CD4-positive, CD25-positive, alpha-beta regulatory T cell (primary cell): ENCODE data around the gene WDR88. TPM values are rescaled to one million over a fixed set of nuclear protein-coding genes. Genes with fewer than 3 reads are reported as not detected.

Experiments
- ATAC-seq, 2 donors: fragments of 150-1000 bp; cut with Tn5 transposase; one replicate each; pipeline ENCODE4 v1.10.0; 2021; ENCODE audit warnings: low read depth in 2 of 2, moderate number of reproducible peaks in 2 of 2, moderate library complexity in 1 of 2
- DNase-seq, 3 donors: peaks; one replicate each; pipeline versions ENCODE4 v3.0.0 to v3.0.0-alpha.2; 2012 to 2022; ENCODE audit warnings: mixed read lengths in 1 of 3
- H3K27ac ChIP-seq: one replicate; pipeline ENCODE4 v1.7.0; 2013; ENCODE audit warnings: mild to moderate bottlenecking, low read length; ENCODE audit not compliant: insufficient read depth, poor library complexity, severe bottlenecking
- H3K27me3 ChIP-seq: one replicate; pipeline ENCODE4 v1.7.0; 2013; ENCODE audit warnings: low read length; ENCODE audit not compliant: control insufficient read depth, insufficient read depth
- H3K36me3 ChIP-seq: one replicate; pipeline ENCODE4 v1.7.0; 2013; ENCODE audit warnings: mild to moderate bottlenecking, low read length, moderate library complexity; ENCODE audit not compliant: control insufficient read depth, insufficient read depth
- H3K4me1 ChIP-seq: 2 replicates; pipeline ENCODE4 v1.7.0; 2013; ENCODE audit warnings: mild to moderate bottlenecking, low read length; ENCODE audit not compliant: insufficient read depth, control insufficient read depth, poor library complexity, severe bottlenecking
- H3K4me3 ChIP-seq: one replicate; pipeline ENCODE4 v1.7.0; 2013; ENCODE audit warnings: low read depth, mild to moderate bottlenecking, low read length, moderate library complexity
- H3K9me3 ChIP-seq, 2 experiments: 1 replicate in 1 of 2; 2 replicates in 1 of 2; pipeline ENCODE4 v1.7.0; 2013; ENCODE audit warnings: low read length in 2 of 2, mild to moderate bottlenecking in 1 of 2, moderate library complexity in 1 of 2; ENCODE audit not compliant: control insufficient read depth in 2 of 2
- H3K27ac Mint-ChIP-seq, 3 donors: one replicate each; pipeline ENCODE4 v1.8.0; 2020 to 2022; ENCODE audit warnings: mild to moderate bottlenecking in 3 of 3, mixed read lengths in 3 of 3, moderate library complexity in 2 of 3
- H3K27me3 Mint-ChIP-seq: one replicate; pipeline ENCODE4 v1.8.0; 2022; ENCODE audit warnings: mild to moderate bottlenecking, mixed read lengths
- H3K36me3 Mint-ChIP-seq: one replicate; pipeline ENCODE4 v1.8.0; 2020; ENCODE audit warnings: mixed read lengths
- H3K4me1 Mint-ChIP-seq, 4 donors: one replicate each; pipeline ENCODE4 v1.8.0; 2020 to 2022; ENCODE audit warnings: mixed read lengths in 4 of 4, mild to moderate bottlenecking in 1 of 4
- H3K4me3 Mint-ChIP-seq, 4 donors: one replicate each; pipeline ENCODE4 v1.8.0; 2020 to 2022; ENCODE audit warnings: mild to moderate bottlenecking in 4 of 4, mixed read lengths in 4 of 4, moderate library complexity in 3 of 4
- H3K9me3 Mint-ChIP-seq, 7 donors: one replicate each; pipeline ENCODE4 v1.8.0; 2020 to 2022; ENCODE audit warnings: mixed read lengths in 7 of 7, mild to moderate bottlenecking in 3 of 7, moderate library complexity in 2 of 7
- polyA plus RNA-seq, 4 donors: library from polyadenylated mRNA; unstranded; fragments of 300-500 nt; fragmentation: Illumina TruSeq; gene quantifications; one replicate each; pipeline ENCODE4 v1.2.3, GENCODE V29; 2021
- total RNA-seq: library from RNA; stranded (reverse); gene quantifications from one replicate; pipeline ENCODE4 v1.2.3, GENCODE V29; 2022

The WDR88 gene
- total and polyA plus RNA-seq, 5 donors from 2014 or later, result 0.09 to 0.24 TPM; not detected in 3

GRCh38 chr19:33096005-33096404, 35.9 kb upstream of the WDR88 start:
- H3K36me3 Mint-ChIP-seq, result peaks cover 43% of the 10 kb centered on the region
- no peak overlapping the region for H3K27ac ChIP-seq
- no peaks in the 10 kb centered on the region for H3K9me3 ChIP-seq
- no peaks in the 10 kb centered on the region for H3K4me1 ChIP-seq
- H3K36me3 ChIP-seq, result peaks cover 70% of the 10 kb centered on the region
- H3K27ac Mint-ChIP-seq, result peak overlapping the region in 1 of 3 donors; percentile 14
- no peak overlapping the region for H3K4me3 ChIP-seq
- DNase-seq (peak in 1 of 3 donors; percentile 5), ATAC-seq (no peak)
- H3K27me3 ChIP-seq, result no peaks in the 10 kb centered on the region
- H3K27me3 Mint-ChIP-seq, result no peaks in the 10 kb centered on the region
- no peaks in the 10 kb centered on the region for H3K9me3 Mint-ChIP-seq
- H3K4me3 Mint-ChIP-seq, result no peak overlapping the region
- H3K4me1 Mint-ChIP-seq, result peaks cover 0 to 5% (median 2%) of the 10 kb centered on the region in 4 donors

- DNase-seq (no peak), ATAC-seq (no peak)
- Mint-ChIP-seq H3K4me1 (peaks cover 0 to 5% (median 4%) of the 10 kb centered on the region in 4 donors), H3K27ac (peak overlapping the region in 1 of 3 donors; percentile 43), H3K36me3 (peaks cover 52% of the 10 kb centered on the region), H3K27me3 (no peaks in the 10 kb centered on the region), H3K4me3 (no peak overlapping the region), H3K9me3 (no peaks in the 10 kb centered on the region)
- Histone ChIP-seq H3K9me3 (no peaks in the 10 kb centered on the region), H3K4me3 (no peak overlapping the region), H3K36me3 (peaks cover 68% of the 10 kb centered on the region), H3K27me3 (no peaks in the 10 kb centered on the region), H3K27ac (no peak overlapping the region), H3K4me1 (no peaks in the 10 kb centered on the region)
Measured at GRCh38 chr19:33098055-33098534, 33.8 kb upstream of the WDR88 start.

- peak overlapping the region in 1 of 3 donors; percentile 23 for H3K27ac Mint-ChIP-seq
- Histone ChIP-seq H3K4me3 (no peak overlapping the region), H3K27ac (no peak overlapping the region), H3K4me1 (no peaks in the 10 kb centered on the region), H3K9me3 (no peaks in the 10 kb centered on the region), H3K27me3 (no peaks in the 10 kb centered on the region), H3K36me3 (peaks cover 58% of the 10 kb centered on the region)
- no peaks in the 10 kb centered on the region for H3K27me3 Mint-ChIP-seq
- no peak for DNase-seq
- H3K36me3 Mint-ChIP-seq, result peaks cover 43% of the 10 kb centered on the region
- H3K9me3 Mint-ChIP-seq, result no peaks in the 10 kb centered on the region
- no peak overlapping the region for H3K4me3 Mint-ChIP-seq
- peaks cover 0 to 5% (median 3%) of the 10 kb centered on the region in 4 donors for H3K4me1 Mint-ChIP-seq
- ATAC-seq, result no peak
Measured at GRCh38 chr19:33100894-33101644, 30.8 kb upstream of the WDR88 start.

- Histone ChIP-seq H3K4me1 (no peaks in the 10 kb centered on the region), H3K27ac (no peak overlapping the region), H3K9me3 (no peaks in the 10 kb centered on the region), H3K4me3 (no peak overlapping the region), H3K27me3 (no peaks in the 10 kb centered on the region), H3K36me3 (peaks cover 63% of the 10 kb centered on the region)
- Mint-ChIP-seq H3K4me1 (peaks cover 0 to 5% (median 0%) of the 10 kb centered on the region in 4 donors), H3K4me3 (no peak overlapping the region), H3K27ac (no peak overlapping the region), H3K36me3 (peaks cover 43% of the 10 kb centered on the region), H3K9me3 (no peaks in the 10 kb centered on the region), H3K27me3 (no peaks in the 10 kb centered on the region)
- no peak for DNase-seq
- no peak for ATAC-seq
Measured at GRCh38 chr19:33102893-33103292, 29.0 kb upstream of the WDR88 start.

- Histone ChIP-seq H3K9me3 (no peaks in the 10 kb centered on the region), H3K4me3 (no peak overlapping the region), H3K27me3 (no peaks in the 10 kb centered on the region), H3K4me1 (no peaks in the 10 kb centered on the region), H3K27ac (no peak overlapping the region), H3K36me3 (peaks cover 73% of the 10 kb centered on the region)
- Mint-ChIP-seq H3K27ac (peak overlapping the region in 1 of 3 donors; percentile 86), H3K4me1 (no peaks in the 10 kb centered on the region), H3K4me3 (no peak overlapping the region), H3K9me3 (no peaks in the 10 kb centered on the region), H3K27me3 (no peaks in the 10 kb centered on the region), H3K36me3 (peaks cover 47% of the 10 kb centered on the region)
- DNase-seq (no peak), ATAC-seq (no peak)
Measured at GRCh38 chr19:33108161-33108560, 23.8 kb upstream of the WDR88 start.

- Mint-ChIP-seq H3K4me3 (no peak overlapping the region), H3K9me3 (no peaks in the 10 kb centered on the region), H3K36me3 (peaks cover 33% of the 10 kb centered on the region), H3K27me3 (no peaks in the 10 kb centered on the region), H3K4me1 (no peaks in the 10 kb centered on the region), H3K27ac (peak overlapping the region in 1 of 3 donors; percentile 29)
- Histone ChIP-seq H3K27me3 (no peaks in the 10 kb centered on the region), H3K27ac (no peak overlapping the region), H3K36me3 (peaks cover 78% of the 10 kb centered on the region), H3K4me1 (no peaks in the 10 kb centered on the region), H3K9me3 (no peaks in the 10 kb centered on the region), H3K4me3 (no peak overlapping the region)
- DNase-seq, result no peak
- ATAC-seq, result no peak
Measured at GRCh38 chr19:33110137-33110910, 21.6 kb upstream of the WDR88 start.

GRCh38 chr19:33111587-33111986, 20.3 kb upstream of the WDR88 start:
- Histone ChIP-seq H3K36me3 (peaks cover 81% of the 10 kb centered on the region), H3K4me1 (no peaks in the 10 kb centered on the region), H3K4me3 (no peak overlapping the region), H3K27ac (no peak overlapping the region), H3K27me3 (no peaks in the 10 kb centered on the region), H3K9me3 (no peaks in the 10 kb centered on the region)
- ATAC-seq, result no peak
- Mint-ChIP-seq H3K36me3 (peaks cover 34% of the 10 kb centered on the region), H3K9me3 (no peaks in the 10 kb centered on the region), H3K27me3 (no peaks in the 10 kb centered on the region), H3K4me1 (no peaks in the 10 kb centered on the region), H3K27ac (no peak overlapping the region), H3K4me3 (no peak overlapping the region)
- DNase-seq, result no peak
